ENCODE measurements around the gene ATXN7. TPM values are rescaled to one million over a fixed set of nuclear protein-coding genes. Genes with fewer than 3 reads are reported as not detected.

Gene ATXN7
- total RNA-seq, 1 donor from 2014 or later = 19.8 TPM

DNA sequence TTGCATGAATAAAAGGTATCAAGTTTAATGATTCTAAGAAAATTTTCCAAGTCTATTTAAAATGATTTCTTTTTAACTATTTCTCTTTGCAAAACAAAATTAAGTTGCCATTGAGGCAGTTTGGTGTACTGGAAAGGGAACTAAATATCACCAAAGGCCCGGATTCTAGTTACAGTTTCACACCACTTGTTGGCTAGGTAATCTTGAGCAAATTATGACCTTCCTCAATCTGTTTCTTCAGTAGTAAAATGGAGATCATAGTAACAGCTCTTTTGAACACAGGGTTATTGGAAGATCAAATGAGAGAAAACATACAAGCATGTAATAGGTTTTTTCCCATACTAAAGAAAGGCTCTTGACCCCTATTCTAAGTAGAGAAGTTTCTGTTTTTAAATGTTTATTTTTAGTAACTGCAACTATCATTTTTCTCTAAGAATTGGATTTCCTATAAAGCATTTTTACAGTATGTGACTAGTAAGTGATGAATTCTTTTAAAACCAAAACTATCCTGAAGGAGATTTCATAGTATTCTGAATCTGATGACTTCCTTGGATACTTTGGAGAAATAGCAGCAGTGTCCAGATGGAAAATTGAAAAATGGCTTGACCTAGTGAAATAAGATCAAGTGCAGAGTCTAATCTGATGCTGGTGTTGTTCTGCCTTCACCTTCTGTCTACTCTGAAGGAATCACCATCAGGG lies 32.8 kb downstream of the ATXN7 start:
- Mint-ChIP-seq H3K4me3 (no peak overlapping the region), H3K4me1 (ENCODE audit: unreplicated experiment) (peaks cover 14% of the 10 kb centered on the region), H3K27me3 (no peaks in the 10 kb centered on the region), H3K36me3 (peaks cover 21% of the 10 kb centered on the region), H3K9me3 (no peaks in the 10 kb centered on the region), H3K27ac (no peak overlapping the region)
- no peak for DNase-seq (ENCODE audit: extremely low spot score, unreplicated experiment)
- TF ChIP-seq, protein P1, sequence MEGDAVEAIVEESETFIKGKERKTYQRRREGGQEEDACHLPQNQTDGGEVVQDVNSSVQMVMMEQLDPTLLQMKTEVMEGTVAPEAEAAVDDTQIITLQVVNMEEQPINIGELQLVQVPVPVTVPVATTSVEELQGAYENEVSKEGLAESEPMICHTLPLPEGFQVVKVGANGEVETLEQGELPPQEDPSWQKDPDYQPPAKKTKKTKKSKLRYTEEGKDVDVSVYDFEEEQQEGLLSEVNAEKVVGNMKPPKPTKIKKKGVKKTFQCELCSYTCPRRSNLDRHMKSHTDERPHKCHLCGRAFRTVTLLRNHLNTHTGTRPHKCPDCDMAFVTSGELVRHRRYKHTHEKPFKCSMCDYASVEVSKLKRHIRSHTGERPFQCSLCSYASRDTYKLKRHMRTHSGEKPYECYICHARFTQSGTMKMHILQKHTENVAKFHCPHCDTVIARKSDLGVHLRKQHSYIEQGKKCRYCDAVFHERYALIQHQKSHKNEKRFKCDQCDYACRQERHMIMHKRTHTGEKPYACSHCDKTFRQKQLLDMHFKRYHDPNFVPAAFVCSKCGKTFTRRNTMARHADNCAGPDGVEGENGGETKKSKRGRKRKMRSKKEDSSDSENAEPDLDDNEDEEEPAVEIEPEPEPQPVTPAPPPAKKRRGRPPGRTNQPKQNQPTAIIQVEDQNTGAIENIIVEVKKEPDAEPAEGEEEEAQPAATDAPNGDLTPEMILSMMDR (conservative IDR thresholded peaks at IDR 0.05) = no peak

DNA sequence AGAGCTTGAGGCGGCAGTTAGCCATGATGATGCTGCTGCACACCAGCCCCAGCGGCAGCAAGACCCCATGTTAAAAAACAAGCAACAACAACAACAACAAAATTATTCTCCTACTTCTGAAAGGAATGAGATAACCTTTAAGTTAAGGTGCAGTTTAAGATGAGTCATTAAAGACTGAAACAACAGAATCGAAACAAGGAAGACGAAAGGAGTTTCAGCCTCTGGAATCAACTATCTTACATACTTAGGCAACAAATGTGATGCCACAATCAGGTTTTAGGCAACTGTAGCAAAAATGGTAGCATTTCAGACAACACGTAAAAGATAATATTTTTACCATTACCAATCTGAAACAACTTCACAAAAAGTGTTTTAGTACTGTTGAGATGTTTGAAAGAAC lies 36.3 kb downstream of the ATXN7 start:
- no peak for DNase-seq (ENCODE audit: extremely low spot score, unreplicated experiment)
- H3K9me3 Mint-ChIP-seq = no peaks in the 10 kb centered on the region
- no peaks in the 10 kb centered on the region for H3K27me3 Mint-ChIP-seq
- TF ChIP-seq, protein P1 (conservative IDR thresholded peaks at IDR 0.05) = no peak
- H3K27ac Mint-ChIP-seq = no peak overlapping the region
- peaks cover 22% of the 10 kb centered on the region for H3K36me3 Mint-ChIP-seq
- no peak overlapping the region for H3K4me3 Mint-ChIP-seq
- peaks cover 10% of the 10 kb centered on the region for H3K4me1 Mint-ChIP-seq (ENCODE audit: unreplicated experiment)

DNA sequence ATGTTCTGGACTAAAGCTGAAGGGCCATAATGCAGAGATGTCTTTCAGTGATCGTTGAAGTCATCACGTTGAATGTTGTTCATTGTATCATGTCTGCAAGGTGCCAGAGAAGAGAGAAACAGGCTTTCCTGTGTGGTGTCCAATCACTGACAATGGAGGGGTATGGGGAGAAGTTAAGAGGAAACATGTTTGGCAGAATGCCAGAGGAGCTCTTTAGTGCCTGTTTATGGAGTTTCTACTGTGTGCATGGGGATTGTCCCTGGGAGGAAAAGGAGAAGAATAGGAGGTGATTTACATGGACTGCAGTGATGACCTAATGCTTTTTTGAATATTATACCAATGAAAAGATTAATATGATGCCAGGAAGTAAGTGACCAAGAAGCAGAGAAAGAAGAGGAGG lies 36.8 kb downstream of the ATXN7 start:
- Mint-ChIP-seq H3K27me3 (no peaks in the 10 kb centered on the region), H3K27ac (no peak overlapping the region), H3K9me3 (no peaks in the 10 kb centered on the region), H3K4me3 (no peak overlapping the region), H3K4me1 (ENCODE audit: unreplicated experiment) (peaks cover 8% of the 10 kb centered on the region), H3K36me3 (peaks cover 22% of the 10 kb centered on the region)
- DNase-seq (ENCODE audit: extremely low spot score, unreplicated experiment) = no peak
- TF ChIP-seq, protein P1 (conservative IDR thresholded peaks at IDR 0.05) = no peak

DNA sequence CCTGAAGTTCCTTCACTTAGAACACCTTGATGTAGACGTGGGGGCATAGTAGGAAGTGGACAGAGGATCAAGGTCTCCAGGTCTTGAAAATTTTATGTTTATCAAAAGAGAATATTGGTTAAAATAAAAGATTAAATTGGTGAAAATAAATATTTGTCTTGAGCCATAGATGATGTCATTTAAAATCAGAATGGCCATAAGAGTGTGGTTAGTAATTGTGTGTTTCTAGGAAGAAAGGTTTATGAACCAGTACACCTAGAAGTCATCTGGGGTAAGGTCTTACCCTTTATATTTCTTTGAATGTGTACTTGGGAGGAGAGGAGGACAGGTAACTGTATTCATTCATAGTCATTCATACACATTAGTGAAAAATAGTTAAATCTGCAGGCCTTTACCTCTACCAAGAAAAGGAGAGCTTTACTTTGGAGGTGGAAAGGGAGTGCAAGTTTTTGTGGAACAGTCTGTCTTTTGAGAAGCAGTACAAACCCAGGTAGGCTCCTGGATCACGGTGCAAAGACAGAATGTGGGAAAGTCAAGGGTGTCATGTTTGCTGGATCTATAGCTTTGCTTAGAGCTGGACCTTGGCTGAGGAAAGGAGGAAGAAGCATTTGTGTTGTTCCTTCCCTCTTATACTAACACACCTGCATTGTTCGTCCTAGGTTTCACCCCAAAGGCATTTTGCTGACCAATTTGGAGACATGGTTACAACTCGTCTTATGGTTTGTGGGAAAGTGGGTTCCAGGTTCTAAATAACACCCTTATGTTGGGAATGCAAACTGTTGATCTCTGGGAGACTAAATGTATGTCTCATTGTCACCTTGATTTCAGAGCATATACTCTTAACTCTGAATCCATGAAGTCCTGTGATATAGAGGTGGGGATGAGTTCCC lies 42.3 kb downstream of the ATXN7 start:
- Mint-ChIP-seq H3K9me3 (no peaks in the 10 kb centered on the region), H3K27ac (no peak overlapping the region), H3K27me3 (no peaks in the 10 kb centered on the region), H3K4me3 (no peak overlapping the region), H3K4me1 (ENCODE audit: unreplicated experiment) (peaks cover 1% of the 10 kb centered on the region), H3K36me3 (peaks cover 8% of the 10 kb centered on the region)
- TF ChIP-seq, protein P1 (conservative IDR thresholded peaks at IDR 0.05) = no peak
- DNase-seq (ENCODE audit: extremely low spot score, unreplicated experiment) = no peak

DNA sequence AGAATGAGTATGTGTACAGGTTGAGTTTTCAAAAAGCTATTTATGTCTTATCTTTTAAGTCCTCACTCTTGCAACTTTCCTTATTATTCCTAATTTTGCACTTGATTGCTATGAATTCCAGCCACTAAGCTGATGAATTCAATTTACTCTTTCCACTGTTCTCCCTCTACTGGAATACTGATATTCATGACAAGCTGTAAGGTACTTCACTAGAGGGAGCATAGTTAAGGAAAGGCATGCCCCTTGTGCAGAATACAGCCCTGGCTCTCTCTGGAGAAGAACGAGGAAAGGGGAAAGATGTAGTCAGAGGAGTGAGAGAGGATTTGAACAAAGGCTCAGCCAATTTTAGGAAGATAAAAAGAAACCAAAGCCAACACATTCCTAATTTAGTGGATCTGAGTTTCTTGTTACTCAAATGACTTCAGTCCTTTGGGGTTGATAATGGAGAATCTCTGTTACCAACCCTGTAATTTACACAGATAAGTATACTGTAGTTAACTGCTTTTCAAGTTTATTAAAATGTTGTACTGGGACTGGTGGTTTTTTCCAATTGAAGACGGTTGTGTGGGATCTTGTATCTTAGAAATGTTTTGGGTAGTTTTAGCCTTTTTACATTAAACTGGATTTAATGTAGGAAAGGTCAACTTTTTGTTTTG lies 44.5 kb downstream of the ATXN7 start:
- TF ChIP-seq, protein P1 (conservative IDR thresholded peaks at IDR 0.05) = peak; percentile 37
- no peak overlapping the region for H3K27ac Mint-ChIP-seq
- H3K36me3 Mint-ChIP-seq = no peaks in the 10 kb centered on the region
- no peak for DNase-seq (ENCODE audit: extremely low spot score, unreplicated experiment)
- no peak overlapping the region for H3K4me3 Mint-ChIP-seq
- H3K27me3 Mint-ChIP-seq = no peaks in the 10 kb centered on the region
- H3K4me1 Mint-ChIP-seq (ENCODE audit: unreplicated experiment) = peaks cover 12% of the 10 kb centered on the region
- H3K9me3 Mint-ChIP-seq = no peaks in the 10 kb centered on the region
